ENCODE data around the gene AHSA1.
A peak's percentile ranks its signal among the peaks of the same experiment; 100 is the strongest.

Gene AHSA1

GRCh38 chr14:77474479-77475177 lies 16.7 kb downstream of the AHSA1 start:
- DNase-seq = no peak

GRCh38 chr14:77475432-77476115 lies 17.7 kb downstream of the AHSA1 start:
- no peak for DNase-seq

GRCh38 chr14:77478029-77478428 lies 20.1 kb downstream of the AHSA1 start:
- DNase-seq = no peak

GRCh38 chr14:77478796-77479195 lies 20.9 kb downstream of the AHSA1 start:
- DNase-seq = no peak

- no peak for DNase-seq
These were observed 24.5 kb downstream of the AHSA1 start for GRCh38 chr14:77482422-77482821.

- no peak for DNase-seq
These were observed 27.4 kb downstream of the AHSA1 start for GRCh38 chr14:77485256-77485655.

- no peak for DNase-seq
These were observed 28.2 kb downstream of the AHSA1 start for GRCh38 chr14:77485901-77486678.

GRCh38 chr14:77488558-77488957 lies 30.7 kb downstream of the AHSA1 start:
- DNase-seq = no peak

GRCh38 chr14:77489041-77489440 lies 31.1 kb downstream of the AHSA1 start:
- DNase-seq = no peak

GRCh38 chr14:77490347-77490986 lies 32.6 kb downstream of the AHSA1 start:
- no peak for DNase-seq

GRCh38 chr14:77491056-77491455 lies 33.2 kb downstream of the AHSA1 start:
- no peak for DNase-seq

- no peak for DNase-seq
These were observed 37.4 kb downstream of the AHSA1 start for GRCh38 chr14:77495334-77495733.

GRCh38 chr14:77498120-77498979 lies 40.5 kb downstream of the AHSA1 start, which contains the start of gene ISM2:
Gene ISM2 (minus strand): TSS chr14:77498816. CDS start chr14:77498793, 23 bp downstream.
- DNase-seq = peak; percentile 68 to 85 (median 76)

- DNase-seq = peak in 2 of 3 experiments; percentile 67 to 85
These were observed 41.2 kb downstream of the AHSA1 start for GRCh38 chr14:77498984-77499527.

GRCh38 chr14:77502109-77502782 lies 44.4 kb downstream of the AHSA1 start:
- no peak for DNase-seq

- no peak for DNase-seq
These were observed 45.2 kb downstream of the AHSA1 start for GRCh38 chr14:77503138-77503537.

- no peak for DNase-seq
These were observed 47.1 kb downstream of the AHSA1 start for GRCh38 chr14:77505031-77505430.

GRCh38 chr14:77507762-77508161 lies 49.9 kb downstream of the AHSA1 start:
- no peak for DNase-seq

GRCh38 chr14:77508249-77508648 lies 50.4 kb downstream of the AHSA1 start:
- no peak for DNase-seq

- DNase-seq = no peak
These were observed 51.0 kb downstream of the AHSA1 start for GRCh38 chr14:77508876-77509275.

GRCh38 chr14:77509366-77509765 lies 51.5 kb downstream of the AHSA1 start:
- no peak for DNase-seq
